Fibroblast of skin of right biceps (primary cell): ENCODE measurements around the gene FRA10AC1.
"Not testable (repeated sequence)": the region's sequence is repeated elsewhere in the genome, so short reads cannot be mapped to it uniquely, and the experiment has no call there.

ENCODE experiments used
- DNase-seq: peaks from one replicate; pipeline ENCODE4 v3.0.0-alpha.2; 2013

The FRA10AC1 gene

DNA sequence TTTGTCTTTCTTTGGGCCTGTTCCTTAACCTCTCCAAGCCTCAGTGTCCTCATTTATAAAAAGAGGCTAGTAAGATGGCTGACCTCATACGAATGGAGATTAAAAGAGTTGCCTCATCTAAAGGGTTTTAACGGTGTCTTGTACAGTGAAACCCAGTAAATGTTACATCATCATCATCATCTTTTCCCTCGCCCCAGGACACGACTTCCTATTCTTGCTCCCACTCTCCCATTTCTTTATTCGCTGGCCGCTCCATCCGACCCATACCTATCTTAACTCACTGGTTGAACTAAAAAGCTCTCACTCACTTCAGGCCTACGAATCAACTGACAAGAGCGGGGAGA lies 554 bp downstream of the FRA10AC1 start:
- DNase-seq = peak; percentile 40

- DNase-seq = no peak
These were observed 5.2 kb downstream of the FRA10AC1 start for GRCh38 chr10:93697207-93697606.

DNA sequence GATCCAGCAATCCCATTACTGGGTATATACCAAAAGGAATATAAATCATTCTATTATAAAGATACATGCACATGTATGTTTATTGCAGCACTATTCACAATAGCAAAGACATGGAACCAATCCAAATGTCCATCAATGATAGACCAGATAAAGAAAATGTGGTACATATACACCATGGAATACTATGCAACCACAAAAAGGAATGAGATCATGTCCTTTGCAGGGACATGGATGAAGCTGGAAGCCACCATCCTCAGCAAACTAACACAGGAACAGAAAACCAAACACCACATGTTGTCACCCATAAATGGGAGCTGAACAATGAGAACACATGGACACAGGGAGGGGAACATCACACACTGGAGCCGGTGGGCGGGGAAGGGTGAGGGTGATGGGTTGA lies 5.8 kb downstream of the FRA10AC1 start:
- not testable (repeated sequence) for DNase-seq

DNA sequence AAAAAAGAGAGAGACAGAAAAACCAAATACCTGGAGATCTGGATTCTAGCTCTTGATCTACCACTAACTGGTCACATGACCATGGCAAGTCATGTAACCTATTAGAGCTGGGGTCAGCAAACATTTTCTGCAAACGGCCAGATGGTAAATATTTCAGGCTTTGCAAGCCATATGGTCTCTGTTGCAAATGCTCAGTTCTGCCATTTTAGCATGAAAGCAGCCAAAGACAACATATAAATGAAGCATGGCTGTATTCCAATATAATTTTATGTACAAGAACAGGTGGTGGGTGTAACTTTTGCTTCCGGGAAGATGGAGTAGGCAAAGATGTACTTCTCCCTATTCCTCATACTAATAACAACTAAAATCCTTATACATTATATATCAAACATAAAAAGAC lies 6.7 kb downstream of the FRA10AC1 start:
- DNase-seq = no peak

DNA sequence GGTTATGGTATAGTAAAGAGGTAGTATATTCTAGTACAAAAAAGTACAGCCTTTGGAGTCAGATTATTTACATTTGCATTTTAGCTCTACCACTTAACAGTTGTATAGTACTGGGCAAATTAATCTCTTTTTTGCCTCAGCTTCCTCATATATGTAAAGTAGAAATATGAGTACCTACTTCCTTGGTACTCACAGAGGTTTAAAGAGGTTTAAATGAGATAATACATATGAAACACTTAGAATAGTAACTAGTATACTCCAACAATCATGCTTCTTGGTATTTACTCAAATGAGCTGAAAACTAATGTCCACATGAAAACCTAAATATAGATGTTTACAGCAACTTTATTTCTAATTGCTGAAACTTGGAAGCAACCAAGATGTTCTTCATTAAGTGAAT lies 14.7 kb downstream of the FRA10AC1 start:
- DNase-seq = no peak

DNA sequence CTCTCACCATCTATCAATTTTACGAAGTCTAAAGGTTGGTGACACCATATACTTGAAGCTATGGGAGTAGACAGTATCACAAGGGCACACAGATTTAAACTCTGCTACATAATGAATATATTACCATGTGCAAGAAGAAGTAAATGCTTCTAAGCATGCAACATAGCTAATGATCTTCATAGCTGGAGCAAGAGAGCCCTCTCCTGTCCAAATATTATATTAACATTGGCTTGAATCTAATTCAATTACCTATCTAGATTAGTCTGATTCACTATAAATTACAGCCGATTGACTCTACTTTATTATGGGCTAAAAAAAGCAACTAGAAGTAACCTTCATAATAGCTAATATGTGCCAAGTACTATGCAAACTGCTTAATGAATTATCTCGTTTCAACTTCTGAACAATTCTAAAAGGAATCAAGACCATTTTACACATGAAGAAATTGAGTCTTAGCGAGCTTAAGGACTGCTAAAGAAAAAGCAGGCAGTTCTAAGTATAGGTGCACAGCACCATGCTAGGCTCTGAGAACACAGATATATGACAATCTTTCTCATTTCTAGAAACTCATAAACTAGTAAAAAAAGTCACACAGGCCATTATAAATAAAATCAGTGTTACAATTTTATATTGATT lies 21.9 kb downstream of the FRA10AC1 start:
- DNase-seq = peak; percentile 37

DNA sequence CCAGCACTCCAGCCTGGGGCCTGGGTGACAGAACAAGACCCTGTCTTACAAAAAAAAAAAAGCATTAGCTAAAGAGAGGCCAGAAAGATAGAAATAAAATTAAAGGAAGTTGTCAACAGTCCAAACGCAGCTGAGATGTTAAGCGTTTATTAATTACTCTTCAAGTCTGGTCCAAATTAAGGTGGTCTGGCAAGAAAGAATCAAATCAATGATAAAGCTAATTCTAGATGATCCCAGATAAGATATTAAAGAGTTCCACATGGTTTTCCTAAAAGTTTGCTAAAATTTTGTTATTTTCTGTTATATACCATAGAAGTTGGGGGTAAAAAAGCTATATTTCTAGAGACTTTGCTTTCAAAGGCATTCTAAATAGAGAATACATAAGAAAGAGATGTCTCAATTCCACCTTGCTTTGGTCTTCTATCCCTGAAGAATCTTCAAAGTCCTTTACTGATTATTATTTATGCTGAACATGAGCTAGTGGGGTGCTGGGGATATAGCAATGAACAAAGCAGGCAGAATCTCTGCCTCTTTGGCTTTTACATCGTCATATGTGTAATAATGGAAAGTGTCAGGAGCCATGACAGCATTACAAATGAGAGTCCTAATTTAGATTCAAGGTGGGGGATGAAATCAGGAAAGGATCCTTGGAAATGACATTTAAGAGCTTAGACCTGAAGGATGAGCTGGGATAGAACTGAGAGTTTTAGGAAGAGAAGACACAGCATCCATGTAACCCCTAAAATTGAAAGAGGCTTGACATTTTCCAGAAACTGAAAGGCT lies 23.4 kb downstream of the FRA10AC1 start:
- no peak for DNase-seq

GRCh38 chr10:93678386-93678785 lies 24.0 kb downstream of the FRA10AC1 start:
- no peak for DNase-seq

- DNase-seq = no peak
These were observed 28.6 kb downstream of the FRA10AC1 start for GRCh38 chr10:93673791-93674190.

GRCh38 chr10:93672890-93673289 lies 29.5 kb downstream of the FRA10AC1 start:
- DNase-seq = no peak

DNA sequence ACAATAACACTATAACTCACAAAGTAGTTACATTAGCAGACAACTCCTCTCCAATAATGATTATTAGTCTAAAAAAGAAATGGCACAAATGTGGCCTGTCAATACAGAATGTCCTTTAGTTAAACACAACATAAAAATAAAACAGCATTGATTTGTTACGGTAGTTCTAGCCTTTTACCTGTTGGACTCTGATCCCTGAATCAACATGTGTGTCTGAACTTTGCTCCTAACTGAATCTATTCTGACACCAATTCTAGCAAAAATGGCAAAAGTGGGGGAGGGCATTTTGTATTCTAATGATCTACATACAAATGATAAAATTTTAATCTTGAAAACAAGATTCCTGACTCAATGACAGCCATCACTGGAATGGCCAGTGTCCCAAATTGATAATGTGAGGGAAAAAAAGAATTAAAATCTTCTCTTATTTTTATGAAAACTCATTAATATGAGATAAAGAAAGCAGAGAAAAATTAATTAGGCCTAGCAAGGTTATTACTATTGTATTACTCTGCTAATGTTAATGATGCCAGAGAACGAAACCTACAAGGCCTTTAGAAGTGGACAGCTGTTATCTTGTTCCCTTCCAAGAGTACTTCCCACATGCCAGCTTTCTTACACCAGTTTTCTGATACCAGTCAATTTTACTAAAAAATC lies 30.2 kb downstream of the FRA10AC1 start:
- no peak for DNase-seq

- DNase-seq = no peak
These were observed 31.4 kb downstream of the FRA10AC1 start for GRCh38 chr10:93671042-93671441.

GRCh38 chr10:93670372-93670771 lies 32.0 kb downstream of the FRA10AC1 start:
- DNase-seq = no peak

- DNase-seq = no peak
These were observed 34.6 kb downstream of the FRA10AC1 start for GRCh38 chr10:93667795-93668194.

DNA sequence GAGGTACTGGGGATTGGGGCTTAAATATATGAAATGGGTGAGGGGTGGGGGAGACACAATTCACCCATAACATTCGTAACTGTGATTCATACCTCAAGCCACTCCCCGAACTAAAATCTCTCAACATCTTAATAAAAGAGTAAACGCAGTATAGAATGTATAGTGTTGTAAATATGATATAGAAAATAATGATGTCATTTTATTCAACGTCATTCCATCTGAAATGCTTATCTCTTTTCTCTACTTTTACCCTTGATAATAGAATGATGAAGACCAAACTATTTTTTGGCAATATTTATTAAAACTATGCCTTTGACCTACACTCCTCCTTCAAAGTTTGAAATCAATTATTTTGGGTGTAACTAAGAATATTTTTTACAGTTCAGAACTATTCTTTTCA lies 36.4 kb downstream of the FRA10AC1 start:
- DNase-seq = no peak

- no peak for DNase-seq
These were observed 44.6 kb downstream of the FRA10AC1 start for GRCh38 chr10:93657757-93658156.

DNA sequence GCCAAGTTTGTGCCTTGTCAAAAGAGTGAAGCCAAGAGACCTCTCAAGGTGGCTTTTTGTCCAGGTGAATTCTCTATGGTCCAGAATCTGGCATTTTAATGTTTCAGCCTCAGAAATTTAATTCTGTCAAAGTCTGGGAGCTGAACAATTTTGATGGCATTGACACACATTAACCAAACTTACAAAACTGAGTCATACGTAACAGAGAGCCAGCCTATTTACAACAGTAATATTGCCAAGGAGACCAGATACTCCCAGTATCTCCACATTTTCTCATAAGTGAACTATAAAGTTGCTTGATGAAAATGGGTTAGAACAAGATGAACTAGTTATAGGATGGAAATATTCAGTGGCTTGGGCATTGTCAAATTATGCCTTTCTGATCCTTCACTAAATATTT lies 46.2 kb downstream of the FRA10AC1 start:
- no peak for DNase-seq

- DNase-seq = no peak
These were observed 48.2 kb downstream of the FRA10AC1 start for GRCh38 chr10:93654201-93654600.

GRCh38 chr10:93652857-93653256 lies 49.5 kb downstream of the FRA10AC1 start:
- DNase-seq = peak; percentile 52

GRCh38 chr10:93639791-93640190 lies 62.6 kb downstream of the FRA10AC1 start:
- DNase-seq = no peak

GRCh38 chr10:93630625-93631557 lies 71.5 kb downstream of the FRA10AC1 start:
- DNase-seq = no peak

GRCh38 chr10:93629647-93630305 lies 72.6 kb downstream of the FRA10AC1 start:
- no peak for DNase-seq

DNA sequence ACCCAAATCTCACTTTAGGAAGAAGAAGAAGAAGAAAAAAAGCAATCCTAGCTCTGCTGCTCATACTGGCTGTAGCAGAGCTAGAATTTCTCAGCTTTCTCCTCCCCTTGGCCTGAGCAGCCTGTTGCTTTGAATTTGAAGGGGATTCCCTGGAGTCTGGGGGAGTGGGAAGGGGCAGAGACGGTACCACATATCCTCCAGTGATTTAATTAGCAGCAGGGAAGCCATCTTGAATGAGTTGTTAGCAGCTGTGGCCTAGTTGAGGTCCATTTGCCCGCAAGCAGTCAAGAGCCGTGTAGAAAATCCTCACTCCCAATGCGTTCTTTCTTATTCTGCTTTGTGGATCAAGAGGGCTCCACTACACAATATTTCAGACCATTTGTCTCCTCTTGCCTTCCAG lies 73.5 kb downstream of the FRA10AC1 start:
- no peak for DNase-seq
